PC-3 (cell line): ENCODE data around the gene BRWD1. TPM values are rescaled to one million over a fixed set of nuclear protein-coding genes. Genes with fewer than 3 reads are reported as not detected.

ENCODE experiments used
- ATAC-seq: fragments of 200-7000 bp; cut with Tn5 transposase; 2 replicates; pipeline ENCODE4 v1.9.1; 2020; ENCODE audit warnings: mild to moderate bottlenecking, moderate library complexity
- BruUV-seq: library from RNA; stranded (reverse); fragments of 400-500 nt; replicated peaks from 2 replicates; lab custom pipeline; 2021; lab: Mats Ljungman, UMichigan
- CTCF ChIA-PET: fragments of 300-600 bp; sonication (Branson Sonifier 250); formaldehyde crosslinking; loops from one replicate; lab custom pipeline; 2022; ENCODE audit warnings: antibody characterized with exemption; lab: Charles Lee
- POLR2A ChIA-PET: fragments of 300-600 bp; sonication (Branson Sonifier 250); formaldehyde crosslinking; loops from one replicate; lab custom pipeline; 2022; ENCODE audit warnings: antibody characterized with exemption; ENCODE audit not compliant: unreplicated experiment; lab: Charles Lee
- DNase-seq: peaks from one replicate; pipeline ENCODE4 v3.0.0-alpha.2; 2015
- H2AFZ ChIP-seq: fragments of 300-600 bp; sonication (generic); 2 replicates; pipeline ENCODE4 v1.6.0; 2016; ENCODE audit warnings: antibody characterized with exemption, low read length
- H3F3A ChIP-seq: fragments of 300-600 bp; sonication (generic); one replicate; pipeline ENCODE4 v1.6.0; 2017; ENCODE audit warnings: antibody characterized with exemption, low read length, control low read depth, mild to moderate bottlenecking; ENCODE audit not compliant: unreplicated experiment
- H3K27ac ChIP-seq: fragments of 300-600 bp; sonication (generic); 2 replicates; pipeline ENCODE4 v1.5.1; 2016; ENCODE audit warnings: mild to moderate bottlenecking, low read length
- H3K27me3 ChIP-seq: fragments of 300-600 bp; sonication (generic); 2 replicates; pipeline ENCODE4 v1.6.1; 2016; ENCODE audit warnings: low read length, mixed read lengths
- H3K36me3 ChIP-seq: fragments of 300-600 bp; sonication (generic); 2 replicates; pipeline ENCODE4 v1.6.1; 2016; ENCODE audit warnings: low read depth, mixed run types, low read length, mixed read lengths
- H3K4me1 ChIP-seq: fragments of 300-600 bp; sonication (generic); 2 replicates; pipeline ENCODE4 v1.5.1; 2016; ENCODE audit warnings: low read length; ENCODE audit not compliant: insufficient read depth
- H3K4me2 ChIP-seq: fragments of 300-600 bp; sonication (generic); 2 replicates; pipeline ENCODE4 v1.6.0; 2016; ENCODE audit warnings: low read length
- H3K4me3 ChIP-seq: fragments of 300-600 bp; sonication (generic); 2 replicates; pipeline ENCODE4 v1.5.1; 2016; ENCODE audit warnings: mild to moderate bottlenecking, low read length, mixed read lengths
- H3K79me2 ChIP-seq: fragments of 300-600 bp; sonication (generic); 2 replicates; pipeline ENCODE4 v1.6.1; 2017; ENCODE audit warnings: low read length, mixed read lengths
- H3K9ac ChIP-seq: fragments of 300-600 bp; sonication (generic); 2 replicates; pipeline ENCODE4 v1.6.0; 2016; ENCODE audit warnings: mild to moderate bottlenecking, low read length
- H3K9me2 ChIP-seq: fragments of 300-600 bp; sonication (generic); replicated peaks from 2 replicates; pipeline ENCODE4 v1.6.1; 2016; ENCODE audit warnings: mixed run types, low read length, mixed read lengths
- H3K9me3 ChIP-seq: fragments of 300-600 bp; sonication (generic); 2 replicates; pipeline ENCODE4 v1.6.1; 2016; ENCODE audit warnings: low read length, mixed read lengths
- H4K20me1 ChIP-seq: fragments of 300-600 bp; sonication (generic); 2 replicates; pipeline ENCODE4 v1.6.1; 2016; ENCODE audit warnings: low read length, mixed read lengths
- CTCF ChIP-seq: fragments of 300-600 bp; sonication (generic); conservative IDR thresholded peaks from 2 replicates; pipeline ENCODE4 v1.5.1; 2017; ENCODE audit warnings: antibody characterized with exemption, low read depth, mild to moderate bottlenecking, low read length
- EZH2 ChIP-seq: fragments of 300-600 bp; sonication (generic); IDR thresholded peaks from one replicate; pipeline ENCODE4 v1.6.1; 2017; ENCODE audit warnings: antibody characterized with exemption, mild to moderate bottlenecking, low read length; ENCODE audit not compliant: unreplicated experiment
- EZH2phosphoT487 ChIP-seq: fragments of 300-600 bp; sonication (generic); IDR thresholded peaks from 2 replicates; pipeline ENCODE4 v1.6.1; 2018; ENCODE audit warnings: mild to moderate bottlenecking, antibody characterized with exemption, low read length, borderline replicate concordance
- intact Hi-C: fragments of 100-400 bp; cut with micrococcal nuclease; formaldehyde crosslinking; loops from 2 replicates; pipeline ENCODE4 v1.9.0; 2023
- total RNA-seq: library from RNA; depleted of rRNA; stranded (reverse); fragments of >200 nt; gene quantifications from 2 replicates; pipeline ENCODE4 v1.2.3, GENCODE V29; 2014

BRWD1 gene
- total RNA-seq, 1 experiment from 2014 or later, result 29.3 TPM

GRCh38 chr21:39218082-39218409, 95.4 kb downstream of the BRWD1 start:
- H3K4me2 ChIP-seq, result no peak overlapping the region
- H3K36me3 ChIP-seq, result peaks cover 37% of the 10 kb centered on the region
- ChIA-PET POLR2A (no interaction called here), CTCF (no interaction called here)
- H3K27ac ChIP-seq, result no peak overlapping the region
- H2AFZ ChIP-seq, result no peak overlapping the region
- no TSS peak for BruUV-seq
- H3K79me2 ChIP-seq, result no peaks in the 10 kb centered on the region
- no peaks in the 10 kb centered on the region for H3K27me3 ChIP-seq
- no peak for ATAC-seq
- H3K9ac ChIP-seq, result no peak overlapping the region
- no peaks in the 10 kb centered on the region for H4K20me1 ChIP-seq
- TF ChIP-seq EZH2phosphoT487 (no peak), CTCF (no peak), EZH2 (no peak)
- DNase-seq, result no peak
- no peaks in the 10 kb centered on the region for H3F3A ChIP-seq
- intact Hi-C loops, result no loop called here
- H3K9me2 ChIP-seq, result no peaks in the 10 kb centered on the region
- no peaks in the 10 kb centered on the region for H3K9me3 ChIP-seq
- no peaks in the 10 kb centered on the region for H3K4me1 ChIP-seq
- H3K4me3 ChIP-seq, result no peak overlapping the region

- Histone ChIP-seq H3K4me1 (no peaks in the 10 kb centered on the region), H3K36me3 (peaks cover 37% of the 10 kb centered on the region), H3K79me2 (no peaks in the 10 kb centered on the region), H2AFZ (no peak overlapping the region), H3K4me3 (no peak overlapping the region), H3F3A (no peaks in the 10 kb centered on the region), H3K9me3 (no peaks in the 10 kb centered on the region), H3K27me3 (no peaks in the 10 kb centered on the region), H3K4me2 (no peak overlapping the region), H4K20me1 (no peaks in the 10 kb centered on the region), H3K9me2 (no peaks in the 10 kb centered on the region), H3K27ac (no peak overlapping the region), H3K9ac (no peak overlapping the region)
- POLR2A ChIA-PET, result no interaction called here
- no TSS peak for BruUV-seq
- intact Hi-C loops, result no loop called here
- DNase-seq (no peak), ATAC-seq (no peak)
- TF ChIP-seq EZH2phosphoT487 (no peak), CTCF (no peak), EZH2 (no peak)
- CTCF ChIA-PET, result no interaction called here
Measured at GRCh38 chr21:39217356-39218081, 95.9 kb downstream of the BRWD1 start.

GRCh38 chr21:39216290-39216689, 97.1 kb downstream of the BRWD1 start:
- DNase-seq, result no peak
- H3K27me3 ChIP-seq, result no peaks in the 10 kb centered on the region
- ChIA-PET CTCF (no interaction called here), POLR2A (no interaction called here)
- H3K4me1 ChIP-seq, result no peaks in the 10 kb centered on the region
- no peaks in the 10 kb centered on the region for H4K20me1 ChIP-seq
- H3K4me3 ChIP-seq, result no peak overlapping the region
- intact Hi-C loops, result no loop called here
- no peak for ATAC-seq
- H3K4me2 ChIP-seq, result no peak overlapping the region
- peaks cover 27% of the 10 kb centered on the region; the same call in 1 of the 2 replicates for H3K36me3 ChIP-seq
- no peak overlapping the region for H3K9ac ChIP-seq
- no peaks in the 10 kb centered on the region for H3K9me3 ChIP-seq
- H3K9me2 ChIP-seq, result no peaks in the 10 kb centered on the region
- H2AFZ ChIP-seq, result no peak overlapping the region
- no peaks in the 10 kb centered on the region for H3F3A ChIP-seq
- H3K27ac ChIP-seq, result no peak overlapping the region
- no peak for TF ChIP-seq CTCF
- no peak for TF ChIP-seq EZH2phosphoT487
- no peak for TF ChIP-seq EZH2
- no TSS peak for BruUV-seq
- H3K79me2 ChIP-seq, result no peaks in the 10 kb centered on the region
